ENCODE results near the gene ELANE.
"Not testable (repeated sequence)": the region's sequence is repeated elsewhere in the genome, so short reads cannot be mapped to it uniquely, and the experiment has no call there.

The ELANE gene

DNA sequence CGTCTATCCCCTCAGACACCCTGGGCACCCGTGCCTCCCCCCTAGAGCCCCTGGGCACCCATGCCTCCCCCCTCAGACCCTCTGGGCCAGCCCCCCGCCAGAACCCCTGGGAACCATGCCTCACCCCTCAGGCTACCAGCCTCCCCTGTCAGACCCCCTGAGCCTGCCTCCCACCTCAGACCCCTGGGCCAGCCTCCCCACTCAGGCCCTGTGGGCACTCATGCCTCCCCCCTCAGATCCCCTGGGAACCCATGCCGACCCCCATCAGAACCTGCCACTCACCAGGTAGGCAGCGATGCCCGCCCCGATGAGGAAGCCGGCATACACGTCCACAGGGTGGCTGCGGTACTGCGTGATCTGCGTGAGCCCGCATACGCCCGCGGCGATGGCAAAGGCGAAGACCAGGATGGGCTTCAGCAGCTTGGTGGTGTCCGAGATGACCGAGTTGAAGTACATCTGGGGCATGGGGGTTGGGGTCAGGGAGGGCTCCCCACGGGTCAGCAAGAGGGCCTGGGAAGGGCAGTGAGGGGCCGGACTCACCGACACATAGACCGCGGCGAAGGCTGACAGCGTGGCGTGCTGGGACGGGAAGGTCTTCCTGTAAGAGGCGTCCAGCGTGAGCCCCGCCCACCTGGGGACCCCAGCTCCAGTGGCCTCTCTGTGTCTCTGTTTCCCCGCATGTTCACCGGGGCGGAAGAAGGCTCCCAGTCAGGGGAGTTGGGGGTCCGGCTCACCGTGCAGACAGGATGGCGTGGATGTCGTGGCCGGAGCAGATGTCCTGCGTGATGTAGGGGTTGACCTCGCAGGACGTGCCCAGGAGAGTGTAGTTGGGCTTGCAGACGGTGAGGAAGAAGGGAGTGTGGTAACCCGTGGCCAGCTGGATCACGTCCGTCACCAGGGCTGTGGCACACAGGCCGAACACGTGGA lies 37.7 kb upstream of the ELANE start:
- no peak for DNase-seq (ENCODE audit: low spot score)

DNA sequence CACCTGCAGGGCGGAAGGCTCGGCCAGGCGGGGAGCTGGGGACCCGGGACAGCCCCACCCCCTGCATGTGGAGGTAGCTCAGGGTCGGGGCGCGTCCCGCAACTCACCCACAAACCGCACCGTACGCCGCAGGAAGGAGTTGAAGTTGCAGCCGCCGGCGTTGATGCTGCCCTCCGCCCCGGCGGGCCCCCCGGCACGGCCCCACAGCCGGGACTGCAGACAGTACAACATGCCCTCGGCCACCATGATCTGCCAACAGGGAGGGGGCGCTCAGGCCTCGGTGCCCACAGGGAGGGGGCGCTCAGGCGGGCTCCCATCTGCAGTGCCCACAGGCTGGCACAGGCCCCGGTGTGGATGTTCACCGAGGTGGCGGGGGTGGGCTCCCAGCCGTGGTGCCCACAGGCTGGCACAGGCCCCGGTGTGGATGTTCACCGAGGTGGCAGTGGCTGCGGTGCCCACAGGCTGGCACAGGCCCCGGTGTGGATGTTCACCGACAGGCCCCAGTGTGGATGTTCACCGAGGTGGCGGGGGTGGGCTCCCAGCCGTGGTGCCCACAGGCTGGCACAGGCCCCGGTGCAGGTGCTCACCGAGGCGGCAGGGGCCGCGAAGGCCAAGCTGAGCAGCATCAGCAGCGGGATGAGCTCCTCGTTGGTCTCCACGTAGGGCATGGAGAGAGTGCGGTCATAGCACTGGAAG lies 36.9 kb upstream of the ELANE start:
- no peak for DNase-seq (ENCODE audit: low spot score)

DNA sequence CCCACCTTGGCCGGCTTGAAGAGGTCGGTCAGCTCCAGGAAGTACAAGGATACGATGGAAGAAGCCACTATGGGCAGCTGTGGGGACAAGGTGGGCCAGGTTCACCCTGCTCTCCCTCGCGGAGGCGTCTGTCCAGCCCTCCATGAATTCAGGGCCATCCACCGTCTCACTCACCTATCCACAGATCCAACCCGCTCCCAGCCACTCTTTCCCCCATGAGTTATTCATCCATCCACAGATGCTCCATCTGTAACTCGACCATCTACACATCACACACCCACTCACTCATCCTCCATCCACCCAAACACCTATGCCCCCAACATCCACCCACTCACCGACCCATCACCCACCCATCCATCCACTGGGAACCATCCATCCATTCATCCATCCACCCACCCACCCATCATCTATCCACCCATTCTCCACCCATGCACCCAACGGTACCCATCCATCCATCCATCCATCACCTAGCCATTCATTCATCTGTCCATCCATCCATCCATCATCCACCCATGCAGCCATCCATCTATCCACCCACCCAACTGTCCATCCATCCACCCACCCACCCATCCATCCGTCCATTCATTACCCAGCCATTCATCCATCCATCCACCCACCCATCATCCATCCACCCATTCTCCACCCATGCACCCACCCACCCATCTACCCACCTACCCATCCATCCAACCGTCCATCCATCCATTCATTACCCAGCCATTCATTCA lies 36.2 kb upstream of the ELANE start:
- DNase-seq (ENCODE audit: low spot score): no peak

DNA sequence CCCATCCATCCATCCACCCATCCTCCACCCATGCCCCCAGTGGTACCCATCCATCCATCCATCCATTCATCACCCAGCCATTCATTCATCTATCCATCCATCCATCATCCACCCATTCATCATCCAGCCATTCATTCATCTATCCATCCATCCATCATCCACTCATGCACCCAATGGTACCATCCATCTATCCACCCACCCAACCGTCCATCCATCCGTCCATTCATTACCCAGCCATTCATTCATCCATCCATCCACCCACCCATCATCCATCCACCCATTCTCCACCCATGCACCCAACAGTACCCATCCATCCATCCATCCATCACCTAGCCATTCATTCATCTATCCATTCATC lies 35.6 kb upstream of the ELANE start:
- no peak for DNase-seq (ENCODE audit: low spot score)

DNA sequence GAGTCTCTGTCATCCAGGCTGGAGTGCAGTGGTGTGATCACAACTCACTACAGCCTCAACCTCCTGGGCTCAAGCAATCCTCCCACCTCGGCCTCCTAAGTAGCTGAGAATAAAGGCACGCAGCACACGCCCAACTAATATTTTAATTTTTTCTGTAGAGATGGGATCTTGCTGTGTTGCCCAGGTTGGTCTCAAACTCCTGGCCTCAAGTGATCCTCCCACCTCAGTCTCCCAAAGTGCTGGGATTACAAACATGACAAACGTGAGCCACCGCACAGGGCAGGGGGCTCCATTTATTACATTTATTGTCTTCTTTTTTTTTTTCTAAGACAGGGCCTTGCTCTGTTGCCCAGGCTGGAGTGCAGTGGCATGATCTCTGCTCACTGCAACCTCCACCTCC lies 31.9 kb upstream of the ELANE start:
- DNase-seq (ENCODE audit: low spot score): not testable (repeated sequence)

DNA sequence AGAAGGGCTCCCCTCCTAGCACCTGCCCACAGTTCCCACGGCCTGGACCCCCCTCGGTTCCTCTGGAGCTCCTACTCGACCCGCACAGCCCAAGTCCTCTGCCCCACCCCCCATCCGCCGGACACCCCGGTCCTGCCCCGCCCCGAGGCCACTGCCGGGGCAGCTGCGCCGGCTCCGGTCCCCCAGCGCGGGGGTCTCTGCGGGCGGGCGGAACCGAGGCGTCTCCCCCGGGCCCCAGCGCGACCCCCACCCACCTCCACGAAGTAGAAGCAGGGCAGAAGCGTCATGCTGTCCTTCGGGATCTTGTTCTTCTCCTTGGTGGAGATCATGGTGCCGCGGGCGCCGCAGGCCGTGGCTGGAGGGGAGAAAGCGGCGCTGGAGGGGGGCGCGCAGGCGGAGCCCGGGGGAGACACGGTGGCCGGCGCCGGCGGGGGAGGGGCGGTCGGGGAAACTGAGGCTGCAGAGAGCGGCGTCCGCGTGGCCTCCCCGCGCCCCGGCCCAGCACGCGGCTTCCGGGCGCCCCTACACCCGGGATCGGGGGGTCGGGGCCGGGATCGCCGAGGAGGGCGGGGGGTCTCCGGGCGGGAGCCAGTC lies 30.8 kb upstream of the ELANE start:
- DNase-seq (ENCODE audit: low spot score): no peak

DNA sequence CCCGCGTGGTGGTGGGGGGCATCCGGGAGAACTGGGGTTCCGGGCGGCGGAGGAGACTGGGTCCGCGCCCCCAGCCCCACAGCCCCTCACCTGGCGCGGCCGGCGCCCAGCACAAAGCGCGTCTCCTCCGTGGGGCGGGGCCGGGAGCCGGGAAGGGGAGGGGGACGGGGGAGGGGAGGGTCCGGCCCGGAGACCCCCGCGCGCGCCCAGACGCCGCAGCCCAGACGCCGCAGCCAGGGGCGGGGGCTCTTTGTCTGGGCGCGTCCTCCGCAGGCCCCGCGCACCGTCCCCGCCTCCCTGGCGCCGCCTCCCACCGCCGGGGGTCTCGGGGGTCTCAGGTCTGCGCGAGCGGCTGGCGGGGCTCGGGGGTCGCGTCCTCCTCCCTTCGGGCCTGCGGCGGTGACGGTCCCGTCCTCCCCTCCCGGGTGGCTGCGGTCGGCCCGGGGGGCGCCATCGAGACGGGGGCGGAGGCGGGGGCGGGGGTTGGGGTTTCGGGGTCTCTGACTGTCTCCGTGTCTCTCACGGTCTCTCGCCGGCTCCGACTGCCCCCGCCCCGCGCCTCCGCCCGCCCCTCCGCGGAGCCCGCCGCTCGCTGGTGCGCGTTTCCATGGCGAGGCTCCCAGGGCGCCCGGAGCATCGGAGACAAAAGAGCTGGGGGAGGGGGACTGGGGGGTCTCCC lies 30.1 kb upstream of the ELANE start, which contains the start of gene PLPPR3:
Gene PLPPR3, minus strand, starts transcription at position 131 of the 679 bp plus-strand sequence. CDS start 396 bp downstream, outside the sequence.
- DNase-seq (ENCODE audit: low spot score): no peak

DNA sequence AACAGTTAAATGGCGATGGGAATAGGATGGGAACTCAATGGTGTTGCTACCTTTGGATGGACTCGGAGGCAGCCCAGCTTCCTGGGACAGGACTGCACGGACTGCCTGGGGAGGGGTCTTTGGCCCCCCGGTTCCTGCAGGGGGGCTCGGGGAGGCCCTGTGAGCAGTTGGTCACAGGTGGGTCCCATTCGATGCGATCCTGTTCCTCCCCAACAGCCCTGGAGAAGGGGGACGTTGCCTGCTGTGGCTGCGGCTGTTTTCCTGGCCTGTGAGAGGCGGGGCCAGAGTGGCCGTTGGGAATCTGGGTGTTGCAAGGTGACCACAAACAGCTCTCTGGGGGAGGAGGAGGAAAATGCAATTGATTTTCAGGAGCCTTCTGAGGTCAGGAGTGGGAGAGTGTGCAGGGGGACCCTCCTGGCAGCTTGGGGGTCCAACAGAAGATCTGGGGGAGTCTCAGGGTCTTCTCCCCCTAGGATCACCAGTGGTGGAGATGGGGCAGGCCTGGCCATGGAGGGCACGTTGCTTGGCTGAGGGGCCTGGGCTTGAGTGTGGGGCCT lies 28.5 kb upstream of the ELANE start:
- DNase-seq (ENCODE audit: low spot score): no peak

DNA sequence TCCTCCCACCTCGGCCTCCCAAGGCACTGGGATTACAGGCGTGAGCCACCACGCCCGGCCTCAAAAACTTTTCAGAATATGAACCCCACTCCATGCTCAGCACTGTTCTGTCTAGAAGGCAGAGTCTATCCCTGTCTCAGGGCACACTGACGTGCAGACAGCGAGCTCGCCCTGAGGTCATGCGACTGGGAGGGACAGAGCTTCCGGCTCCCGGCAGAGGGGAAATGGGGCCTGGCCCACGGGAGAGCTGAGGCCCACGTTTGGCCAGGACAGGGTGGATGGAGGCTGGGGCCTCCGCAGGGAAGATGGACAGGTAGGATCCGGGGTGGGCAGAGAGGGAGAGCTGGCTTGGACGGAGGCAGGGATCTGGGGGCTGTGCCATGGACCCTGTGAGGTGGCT lies 27.2 kb upstream of the ELANE start:
- no peak for DNase-seq (ENCODE audit: low spot score)

DNA sequence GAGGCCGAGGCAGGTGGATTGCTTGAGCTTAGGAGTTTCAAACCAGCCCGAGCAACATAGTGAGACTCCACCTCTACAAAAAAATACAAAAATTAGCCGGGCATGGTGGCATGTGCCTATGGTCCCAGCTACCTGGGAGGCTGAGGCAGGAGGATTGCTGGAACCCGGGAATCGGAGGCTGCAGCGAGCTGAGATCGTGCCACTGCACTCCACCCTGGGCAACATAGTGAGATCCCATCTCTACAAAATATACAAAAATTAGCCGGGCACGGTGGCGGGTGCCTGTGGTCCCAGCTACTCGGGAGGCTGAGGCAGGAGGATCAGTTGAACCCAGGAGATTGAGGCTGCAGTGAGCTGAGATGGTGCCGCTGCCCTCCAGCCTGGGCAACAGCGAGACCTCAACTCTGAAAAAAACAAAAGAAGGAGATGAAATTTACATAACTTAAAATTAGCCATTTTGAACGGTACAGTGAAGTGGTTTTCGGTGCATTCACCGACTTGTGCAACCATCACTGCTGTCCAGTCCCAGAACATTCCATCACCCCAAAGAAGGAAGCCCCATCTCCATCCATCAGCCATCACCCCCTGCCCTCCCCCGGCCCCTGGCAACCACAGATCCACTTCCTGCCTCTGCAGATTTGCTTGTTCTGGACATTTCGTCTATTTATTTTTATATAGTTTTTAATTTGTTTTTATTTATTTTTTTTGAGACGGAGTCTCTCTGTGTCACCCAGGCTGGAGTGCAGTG lies 26.0 kb upstream of the ELANE start:
- no peak for DNase-seq (ENCODE audit: low spot score)

DNA sequence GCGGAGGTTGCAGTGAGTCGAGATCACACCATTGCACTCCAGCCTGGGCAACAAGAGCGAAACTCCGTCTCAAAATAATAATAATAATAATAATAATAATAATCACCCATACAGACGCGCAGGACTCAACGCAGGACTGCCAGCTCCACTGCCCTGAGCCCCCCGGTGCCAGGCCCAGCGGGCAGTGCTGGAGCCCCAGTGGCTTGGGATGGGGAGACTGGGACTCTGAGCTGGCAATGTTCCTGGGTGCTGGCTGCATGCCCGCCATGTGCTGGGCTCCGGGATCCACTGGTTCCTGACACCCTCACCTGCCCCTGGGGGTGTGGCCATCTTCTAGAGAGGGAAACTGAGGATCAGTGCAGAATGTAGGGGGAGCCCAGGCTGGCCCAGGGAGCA lies 24.8 kb upstream of the ELANE start:
- DNase-seq (ENCODE audit: low spot score): no peak

DNA sequence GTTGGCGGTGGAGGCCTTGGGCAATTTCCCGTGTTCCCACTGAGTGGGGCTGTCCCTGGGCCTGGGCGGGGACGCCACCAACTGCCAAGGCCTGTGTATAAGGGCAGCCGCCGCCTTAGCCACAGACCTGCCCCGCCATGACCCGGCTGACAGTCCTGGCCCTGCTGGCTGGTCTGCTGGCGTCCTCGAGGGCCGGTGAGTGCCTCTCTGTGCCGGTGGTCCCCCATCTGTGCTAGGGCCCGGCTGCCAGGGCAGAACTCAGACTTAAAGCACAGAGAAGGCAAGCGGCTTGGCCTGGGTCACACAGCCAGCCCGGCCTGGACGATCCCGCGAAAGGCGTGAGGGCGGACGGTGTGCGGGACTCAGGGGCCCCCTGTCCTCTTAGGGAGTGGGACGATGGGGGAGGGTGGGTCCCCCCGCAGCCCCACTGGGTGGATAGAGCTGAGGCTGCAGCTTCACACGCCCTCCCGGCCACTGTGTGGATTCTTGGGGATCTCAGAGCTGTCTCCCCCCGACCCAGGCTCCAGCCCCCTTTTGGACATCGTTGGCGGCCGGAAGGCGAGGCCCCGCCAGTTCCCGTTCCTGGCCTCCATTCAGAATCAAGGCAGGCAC lies 24.3 kb upstream of the ELANE start, which contains the start of gene AZU1:
Gene AZU1, plus strand, starts transcription at position 128 of the 612 bp plus-strand sequence. Its CDS starts 10 bp downstream, at position 138.
- DNase-seq (ENCODE audit: low spot score): no peak

DNA sequence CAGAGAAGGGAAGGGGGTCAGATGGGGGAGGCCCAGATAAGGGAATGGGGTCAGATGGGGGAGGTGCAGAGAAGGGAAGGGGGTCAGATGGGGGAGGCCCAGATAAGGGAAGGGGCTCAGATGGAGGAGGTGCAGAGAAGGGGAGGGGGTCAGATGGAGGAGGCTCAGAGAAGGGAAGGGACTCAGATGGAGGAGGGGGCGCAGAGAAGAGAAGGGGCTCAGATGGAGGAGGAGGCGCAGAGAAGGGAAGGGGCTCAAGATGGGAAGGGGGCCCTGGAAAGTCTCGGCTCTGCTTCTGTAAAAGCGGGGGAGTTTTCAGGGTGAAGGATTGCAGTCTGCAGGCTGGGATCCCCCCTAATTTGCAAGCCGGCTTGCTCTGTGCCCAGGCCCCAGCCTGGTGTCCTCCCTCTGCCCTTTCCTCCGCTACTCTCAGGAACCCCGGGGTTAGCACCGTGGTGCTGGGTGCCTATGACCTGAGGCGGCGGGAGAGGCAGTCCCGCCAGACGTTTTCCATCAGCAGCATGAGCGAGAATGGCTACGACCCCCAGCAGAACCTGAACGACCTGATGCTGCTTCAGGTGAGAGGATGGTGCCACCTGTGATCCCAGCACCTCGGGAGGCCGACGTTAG lies 22.9 kb upstream of the ELANE start:
- no peak for DNase-seq (ENCODE audit: low spot score)

DNA sequence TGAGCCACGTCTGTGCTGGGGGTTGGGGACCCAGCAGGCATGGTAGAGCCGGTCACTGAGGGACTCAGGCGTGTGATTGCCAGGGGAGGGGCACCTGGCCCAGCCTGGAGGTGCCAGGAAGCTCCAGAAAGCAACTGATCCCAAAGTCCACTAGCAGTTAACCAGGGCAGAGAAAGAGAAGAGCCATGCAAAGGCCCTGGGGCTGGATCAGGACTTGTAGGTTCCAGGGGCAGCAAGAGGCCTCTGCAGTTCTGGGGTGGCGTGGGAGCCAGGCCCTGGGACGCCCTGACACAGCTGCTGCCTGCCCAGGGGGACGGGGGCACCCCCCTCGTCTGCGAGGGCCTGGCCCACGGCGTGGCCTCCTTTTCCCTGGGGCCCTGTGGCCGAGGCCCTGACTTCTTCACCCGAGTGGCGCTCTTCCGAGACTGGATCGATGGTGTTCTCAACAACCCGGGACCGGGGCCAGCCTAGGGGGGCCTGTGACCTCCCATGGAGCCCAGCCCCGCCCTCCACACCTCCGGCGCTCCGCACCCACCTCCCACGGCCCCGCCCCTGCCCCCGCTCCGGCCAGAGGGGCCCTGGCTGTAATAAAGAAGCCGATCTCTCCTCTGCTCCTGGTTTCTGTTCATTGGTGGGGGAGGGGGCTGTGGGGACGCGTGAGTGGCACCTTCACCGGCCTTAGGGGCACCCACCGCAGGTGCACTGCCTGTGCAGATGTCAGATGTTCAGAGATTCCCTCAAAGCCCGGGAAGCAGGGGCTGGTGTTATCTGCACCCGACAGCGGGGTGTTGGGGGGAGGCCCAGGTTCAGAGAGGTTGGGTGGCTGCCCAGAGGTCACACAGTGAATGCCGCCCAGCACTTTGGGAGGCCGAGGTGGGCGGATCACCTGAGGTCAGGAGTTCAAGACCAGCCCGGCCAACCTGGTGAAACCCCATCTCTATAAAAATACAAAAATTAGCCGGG lies 20.4 kb upstream of the ELANE start:
- no peak for DNase-seq (ENCODE audit: low spot score)

DNA sequence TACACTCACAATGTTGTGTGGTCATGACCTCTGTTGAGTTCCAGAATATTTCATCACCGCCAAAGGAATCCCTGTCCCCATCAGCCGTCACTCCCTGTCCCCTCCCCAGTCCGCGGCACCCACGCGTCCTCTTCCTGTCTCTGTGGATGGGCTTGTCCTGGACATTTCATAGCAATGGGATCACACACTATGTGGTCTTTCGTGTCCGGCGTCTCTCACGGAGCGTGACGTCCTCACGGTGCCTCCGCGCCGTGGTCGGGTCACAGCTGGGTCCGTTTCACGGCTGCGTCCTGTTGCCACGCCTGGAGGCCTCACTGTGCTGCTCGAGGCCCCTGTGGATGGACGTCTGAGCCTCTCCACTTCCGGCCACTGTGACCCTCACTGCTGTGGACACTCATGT lies 17.9 kb upstream of the ELANE start:
- DNase-seq (ENCODE audit: low spot score): no peak

DNA sequence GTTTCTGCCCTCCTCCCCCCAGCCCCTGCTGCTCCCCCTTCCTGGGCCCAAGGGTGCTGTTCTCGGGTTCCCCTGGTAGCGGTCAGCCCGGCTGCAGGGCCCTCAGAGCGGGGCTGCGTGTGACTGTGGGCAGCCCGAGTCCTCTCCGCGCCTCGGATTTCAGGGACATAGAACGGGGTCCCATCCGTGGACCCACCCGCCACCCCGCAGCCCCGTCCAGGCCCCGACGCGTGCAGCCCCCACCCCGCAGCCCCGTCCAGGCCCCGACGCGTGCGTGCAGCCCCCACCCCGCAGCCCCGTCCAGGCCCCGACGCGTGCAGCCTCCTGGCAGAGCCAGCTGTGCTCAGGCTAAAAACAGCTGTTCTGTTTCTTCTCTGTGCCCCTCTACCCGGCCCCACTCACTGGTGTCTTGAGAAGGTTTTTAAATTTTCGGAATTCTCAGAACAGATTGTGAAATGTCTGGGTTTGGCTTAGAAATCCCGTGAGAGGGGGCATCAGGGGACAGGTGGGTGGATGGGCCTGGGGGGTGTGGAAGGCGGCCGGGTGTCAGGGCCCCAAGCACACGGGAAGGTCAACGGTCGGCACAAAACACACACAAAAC lies 16.8 kb upstream of the ELANE start:
- DNase-seq (ENCODE audit: low spot score): no peak

DNA sequence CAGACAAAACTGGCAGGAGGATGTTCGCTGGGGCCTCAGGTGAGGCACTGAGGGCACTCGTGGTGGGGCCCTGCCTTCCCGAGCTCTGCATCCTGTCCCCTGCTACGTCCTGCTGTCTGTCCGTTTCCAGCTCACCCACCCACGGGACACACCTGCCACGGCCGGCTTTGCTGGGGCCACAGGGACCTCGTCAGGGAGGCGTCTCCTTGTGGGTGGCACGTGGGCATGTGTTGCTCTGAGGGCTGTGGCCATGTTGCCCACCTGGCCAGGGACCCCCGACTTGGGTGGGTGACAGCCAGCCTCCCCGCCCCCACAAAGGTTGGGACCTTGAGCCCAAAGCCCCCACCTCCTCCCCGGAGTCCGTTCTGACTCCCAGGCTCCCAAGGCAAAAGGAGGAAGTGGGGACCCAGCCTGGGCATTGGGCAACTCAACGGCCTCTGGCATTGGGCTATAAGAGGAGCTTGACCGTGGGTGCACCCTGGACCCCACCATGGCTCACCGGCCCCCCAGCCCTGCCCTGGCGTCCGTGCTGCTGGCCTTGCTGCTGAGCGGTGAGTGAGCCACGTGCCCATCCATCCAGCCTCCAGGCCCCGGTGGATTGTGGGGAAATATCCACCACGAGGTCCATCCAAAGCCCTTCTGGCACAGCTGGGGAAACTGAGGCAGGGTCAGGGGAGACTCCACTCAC lies 11.4 kb upstream of the ELANE start, which contains the start of gene PRTN3:
Gene PRTN3, plus strand, starts transcription at position 481 of the 688 bp plus-strand sequence. Its CDS starts 10 bp downstream, at position 491.
- no peak for DNase-seq (ENCODE audit: low spot score)

Data from AG08395 (cell line).